ENCODE results near the gene MAP2K4.

- no peak for TF ChIP-seq CTCF (IDR thresholded peaks at IDR 0.05 in 4 of 5, conservative IDR thresholded peaks at IDR 0.05 in 1 of 5)
- TF ChIP-seq POLR2A (IDR thresholded peaks at IDR 0.05): no peak
These were observed 73.7 kb downstream of the MAP2K4 start for GRCh38 chr17:12094336-12094735.
